GM21825 (cell line): Measurements from ENCODE around the gene WIPF3.
"Not testable (repeated sequence)": the region's sequence is repeated elsewhere in the genome, so short reads cannot be mapped to it uniquely, and the experiment has no call there.

Source experiments
- ATAC-seq: cut with Tn5 transposase; IDR thresholded peaks from one replicate; pipeline ENCODE4 v1.9.1; 2021; ENCODE audit warnings: mild to moderate bottlenecking, moderate library complexity; ENCODE audit not compliant: unreplicated experiment

Gene WIPF3

GRCh38 chr7:29875741-29876140, 69.4 kb downstream of the WIPF3 start:
- ATAC-seq, result no peak

- ATAC-seq, result no peak
Observed at GRCh38 chr7:29877196-29877595, 70.9 kb downstream of the WIPF3 start.

GRCh38 chr7:29878081-29878688, 71.9 kb downstream of the WIPF3 start:
- ATAC-seq, result no peak

- no peak for ATAC-seq
Observed at GRCh38 chr7:29879609-29880008, 73.3 kb downstream of the WIPF3 start.

GRCh38 chr7:29881724-29882123, 75.4 kb downstream of the WIPF3 start:
- no peak for ATAC-seq

- ATAC-seq, result no peak
Observed at GRCh38 chr7:29882481-29882880, 76.2 kb downstream of the WIPF3 start.

GRCh38 chr7:29883462-29884398, 77.4 kb downstream of the WIPF3 start:
- no peak for ATAC-seq

GRCh38 chr7:29884399-29885272, 78.3 kb downstream of the WIPF3 start:
- ATAC-seq, result no peak

GRCh38 chr7:29885626-29886025, 79.3 kb downstream of the WIPF3 start:
- ATAC-seq, result no peak

GRCh38 chr7:29886827-29887226, 80.5 kb downstream of the WIPF3 start:
- no peak for ATAC-seq

- no peak for ATAC-seq
Observed at GRCh38 chr7:29888006-29888405, 81.7 kb downstream of the WIPF3 start.

- ATAC-seq, result no peak
Observed at GRCh38 chr7:29889288-29889687, 83.0 kb downstream of the WIPF3 start.

- no peak for ATAC-seq
Observed at GRCh38 chr7:29890251-29890650, 83.9 kb downstream of the WIPF3 start.

GRCh38 chr7:29890786-29891185, 84.5 kb downstream of the WIPF3 start:
- ATAC-seq, result not testable (repeated sequence)

- ATAC-seq, result no peak
Observed at GRCh38 chr7:29891766-29892165, 85.5 kb downstream of the WIPF3 start.

GRCh38 chr7:29892231-29892630, 85.9 kb downstream of the WIPF3 start:
- no peak for ATAC-seq

- no peak for ATAC-seq
Observed at GRCh38 chr7:29893351-29893965, 87.2 kb downstream of the WIPF3 start.

- no peak for ATAC-seq
Observed at GRCh38 chr7:29894256-29894655, 87.9 kb downstream of the WIPF3 start.

- ATAC-seq, result no peak
Observed at GRCh38 chr7:29895559-29895958, 89.3 kb downstream of the WIPF3 start.

- ATAC-seq, result no peak
Observed at GRCh38 chr7:29896685-29897411, 90.5 kb downstream of the WIPF3 start.
